NCI-H2196 treated with DMSO at 0.1 percent for 48 hours (cell line): ENCODE data around the gene CYTH4.

Experiments
- DNase-seq: peaks from one replicate; lab custom pipeline; 2025; ENCODE audit not compliant: unreplicated experiment; lab: John Stamatoyannopoulos, UW

The CYTH4 gene

GRCh38 chr22:37308385-37309200 is 26.3 kb downstream of the CYTH4 start:
- DNase-seq = no peak

- DNase-seq = no peak
Measured at GRCh38 chr22:37309211-37310074, 27.1 kb downstream of the CYTH4 start.

GRCh38 chr22:37310075-37310606 is 27.8 kb downstream of the CYTH4 start:
- no peak for DNase-seq

- no peak for DNase-seq
Measured at GRCh38 chr22:37310815-37311595, 28.7 kb downstream of the CYTH4 start.

GRCh38 chr22:37311761-37312312 is 29.5 kb downstream of the CYTH4 start:
- DNase-seq = no peak

- no peak for DNase-seq
Measured at GRCh38 chr22:37312549-37313183, 30.4 kb downstream of the CYTH4 start.

GRCh38 chr22:37313376-37314314 is 31.3 kb downstream of the CYTH4 start:
- no peak for DNase-seq

- DNase-seq = no peak
Measured at GRCh38 chr22:37314315-37315074, 32.2 kb downstream of the CYTH4 start.

- DNase-seq = no peak
Measured at GRCh38 chr22:37316405-37316804, 34.1 kb downstream of the CYTH4 start.

GRCh38 chr22:37316875-37317371 is 34.6 kb downstream of the CYTH4 start:
- DNase-seq = peak; percentile 43

- no peak for DNase-seq
Measured at GRCh38 chr22:37317698-37318210, 35.4 kb downstream of the CYTH4 start.

- no peak for DNase-seq
Measured at GRCh38 chr22:37318364-37319109, 36.2 kb downstream of the CYTH4 start.

- DNase-seq = no peak
Measured at GRCh38 chr22:37319469-37319868, 37.2 kb downstream of the CYTH4 start.

- DNase-seq = no peak
Measured at GRCh38 chr22:37320726-37321677, 38.7 kb downstream of the CYTH4 start.

- no peak for DNase-seq
Measured at GRCh38 chr22:37324340-37325038, 42.2 kb downstream of the CYTH4 start.

GRCh38 chr22:37325039-37325395 is 42.7 kb downstream of the CYTH4 start:
- no peak for DNase-seq
